NOMO-1 (cell line): ENCODE results near the gene RADIL.
A peak's percentile ranks its signal among the peaks of the same experiment; 100 is the strongest.

Source experiments
- DNase-seq, 2 experiments: peaks; one replicate each; lab custom pipeline; 2025; ENCODE audit not compliant: unreplicated experiment in 2 of 2; lab: John Stamatoyannopoulos, UW

Gene RADIL

DNA sequence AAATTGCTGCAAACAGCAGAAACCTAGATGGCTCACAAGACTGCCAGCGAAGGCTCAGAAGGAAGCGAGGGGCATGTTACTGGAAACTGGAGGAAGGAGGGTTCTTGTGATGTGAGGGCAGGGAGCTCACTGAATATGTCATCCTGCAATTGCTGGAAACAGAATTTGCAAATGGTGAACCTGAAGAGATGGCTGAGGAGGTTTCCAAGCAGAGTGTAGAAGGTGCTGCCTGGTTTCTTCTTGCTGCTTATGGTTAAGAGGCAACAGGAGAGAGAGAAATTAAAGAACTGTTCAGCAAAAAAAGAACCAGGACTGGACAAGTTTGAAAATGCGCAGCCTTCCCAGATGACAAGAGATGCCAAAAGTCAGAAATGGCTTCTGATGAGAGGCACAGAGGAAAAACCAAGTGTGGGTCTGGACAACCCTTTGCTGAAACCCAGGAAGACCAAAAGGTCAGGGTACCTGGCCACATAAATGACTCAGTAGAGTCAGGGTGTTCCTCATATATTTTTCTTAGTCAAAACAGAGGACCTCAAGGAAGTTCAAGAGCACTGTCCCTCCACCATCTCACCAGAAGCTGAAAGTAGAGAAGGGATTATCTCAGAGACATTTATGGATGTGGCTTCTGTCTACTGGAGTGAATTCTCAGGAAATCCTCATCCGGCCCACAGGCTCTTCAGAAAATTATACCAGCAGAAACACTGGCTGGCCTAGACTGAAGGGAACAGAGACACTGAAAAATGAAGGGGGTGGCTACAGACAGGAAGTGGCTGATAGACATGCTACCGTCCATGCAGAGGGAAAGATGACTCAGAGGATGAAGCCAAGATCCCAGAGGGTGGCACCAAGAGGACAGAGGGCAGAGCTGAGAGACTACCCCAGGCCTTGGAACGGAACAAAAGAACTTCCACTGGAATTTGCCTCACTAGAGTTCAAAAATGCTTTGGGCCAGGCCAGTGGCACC, 31.8 kb downstream of the RADIL start:
- no peak for DNase-seq

DNA sequence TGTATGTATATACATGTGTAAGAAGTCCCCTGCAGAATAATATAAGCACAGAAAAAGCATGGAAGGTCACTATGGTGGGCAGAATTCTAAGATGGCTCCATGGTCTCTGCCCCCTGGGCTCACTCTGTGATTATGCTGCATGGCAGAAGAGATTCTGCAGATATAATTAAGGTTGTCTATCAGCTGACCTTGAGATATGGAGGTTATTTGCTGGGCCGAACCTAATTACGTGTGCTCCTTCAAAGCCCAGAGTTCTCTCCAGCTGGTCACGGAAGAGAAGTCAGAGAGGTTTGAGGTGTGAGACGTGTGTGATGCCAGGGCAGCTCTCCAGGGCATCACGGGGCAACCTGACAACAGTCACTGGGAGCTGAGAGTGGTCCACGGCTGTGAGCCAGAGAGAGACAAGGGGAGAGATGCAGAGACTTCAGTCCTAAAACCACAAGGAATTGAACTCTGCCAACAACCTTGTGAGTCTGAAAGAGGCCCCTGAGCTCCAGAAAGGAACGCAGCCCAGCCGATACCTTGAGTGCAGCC, 33.2 kb downstream of the RADIL start:
- DNase-seq = no peak

DNA sequence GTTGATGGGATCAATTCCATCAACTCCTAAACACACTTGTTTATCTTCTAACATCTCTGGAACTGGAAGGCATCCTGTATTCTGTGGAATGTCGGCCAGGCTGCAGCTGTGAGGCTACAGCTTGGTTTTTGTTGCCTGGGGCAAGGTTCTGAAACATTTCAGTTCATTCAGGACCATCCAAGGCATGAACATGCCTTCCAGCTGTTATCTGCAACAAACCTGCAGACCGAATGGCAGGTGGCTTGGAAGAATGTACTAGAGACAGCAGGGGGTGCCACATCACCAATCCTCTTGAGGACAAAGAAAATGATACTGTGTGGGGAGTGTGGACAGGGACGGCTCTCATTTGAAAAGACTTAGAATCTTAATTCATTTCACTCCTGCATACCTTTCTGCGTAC, 34.1 kb downstream of the RADIL start:
- no peak for DNase-seq

DNA sequence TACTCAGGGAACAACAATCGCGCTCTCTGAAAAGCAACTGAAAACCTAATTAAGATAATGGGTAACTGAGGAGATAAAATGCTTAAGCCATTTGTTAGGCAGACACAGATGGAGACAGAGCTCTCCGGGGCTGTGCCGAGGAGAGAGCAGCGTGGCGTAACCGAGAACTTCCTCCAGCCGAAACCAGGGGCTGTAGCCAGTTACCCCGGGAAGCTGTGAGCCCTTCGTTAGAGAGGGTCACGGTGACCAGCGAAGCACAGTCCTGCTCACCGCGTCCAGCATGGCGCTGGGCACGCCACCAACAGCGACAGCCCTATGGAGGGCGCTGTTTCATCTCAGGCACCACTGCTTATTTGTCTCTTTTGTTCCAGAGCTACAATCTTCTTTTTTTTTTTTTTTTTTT, 37.8 kb downstream of the RADIL start:
- DNase-seq = peak in 1 of 2 experiments; percentile 32

DNA sequence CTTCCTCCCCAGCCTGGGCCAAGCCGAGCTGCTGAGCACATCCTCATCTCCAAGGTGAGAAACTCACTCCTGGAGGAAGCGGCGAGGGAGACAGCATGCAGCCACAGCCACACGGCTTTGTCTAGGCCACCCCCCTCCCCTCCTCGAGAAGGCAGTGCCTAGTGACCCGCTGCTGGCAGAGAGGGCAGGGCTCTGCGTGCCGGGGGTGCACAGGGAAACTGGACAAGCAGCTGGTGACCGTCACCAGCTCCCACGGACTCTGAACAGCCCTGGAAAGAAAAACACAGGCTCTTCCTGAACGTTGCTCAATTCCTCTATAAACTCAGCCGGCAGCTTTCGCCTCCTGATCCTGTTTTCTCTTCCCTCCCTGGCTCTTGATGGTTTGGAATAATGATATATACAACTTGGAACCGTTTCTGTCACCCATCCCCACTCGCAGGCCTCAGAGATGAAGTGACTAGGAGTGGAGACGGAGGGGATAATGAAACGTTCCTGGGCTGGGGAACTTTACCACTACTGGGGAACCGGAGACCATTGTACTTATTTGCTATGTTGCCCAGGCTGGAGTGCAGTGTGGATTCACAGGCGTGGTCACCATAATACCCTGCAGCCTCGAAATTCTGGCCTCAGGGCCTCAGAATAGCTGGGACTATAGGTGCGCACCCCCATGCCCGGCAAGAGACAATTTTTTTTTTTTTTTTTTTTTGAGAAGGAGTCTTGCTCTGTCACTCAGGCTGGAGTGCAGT, 41.0 kb downstream of the RADIL start:
- no peak for DNase-seq

DNA sequence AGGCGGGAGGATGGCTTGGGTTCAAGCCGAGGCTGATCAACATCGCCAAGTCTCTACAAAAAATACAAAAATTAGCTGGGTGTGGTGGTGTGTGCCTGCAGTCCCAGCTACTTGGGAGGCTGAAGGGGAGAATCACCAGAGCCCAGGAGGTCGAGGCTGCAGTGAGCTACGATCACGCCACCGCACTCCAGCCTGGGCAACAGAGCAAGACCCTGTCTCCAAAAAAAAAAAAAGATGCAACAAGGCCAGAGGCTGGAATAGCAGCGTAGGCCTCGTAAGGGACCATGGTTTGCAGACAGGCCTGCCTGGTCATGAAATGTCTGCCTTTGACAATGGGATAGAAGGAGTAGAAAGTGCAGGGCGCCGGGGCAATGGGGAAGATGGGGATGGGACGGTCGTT, 41.7 kb downstream of the RADIL start:
- DNase-seq = no peak

DNA sequence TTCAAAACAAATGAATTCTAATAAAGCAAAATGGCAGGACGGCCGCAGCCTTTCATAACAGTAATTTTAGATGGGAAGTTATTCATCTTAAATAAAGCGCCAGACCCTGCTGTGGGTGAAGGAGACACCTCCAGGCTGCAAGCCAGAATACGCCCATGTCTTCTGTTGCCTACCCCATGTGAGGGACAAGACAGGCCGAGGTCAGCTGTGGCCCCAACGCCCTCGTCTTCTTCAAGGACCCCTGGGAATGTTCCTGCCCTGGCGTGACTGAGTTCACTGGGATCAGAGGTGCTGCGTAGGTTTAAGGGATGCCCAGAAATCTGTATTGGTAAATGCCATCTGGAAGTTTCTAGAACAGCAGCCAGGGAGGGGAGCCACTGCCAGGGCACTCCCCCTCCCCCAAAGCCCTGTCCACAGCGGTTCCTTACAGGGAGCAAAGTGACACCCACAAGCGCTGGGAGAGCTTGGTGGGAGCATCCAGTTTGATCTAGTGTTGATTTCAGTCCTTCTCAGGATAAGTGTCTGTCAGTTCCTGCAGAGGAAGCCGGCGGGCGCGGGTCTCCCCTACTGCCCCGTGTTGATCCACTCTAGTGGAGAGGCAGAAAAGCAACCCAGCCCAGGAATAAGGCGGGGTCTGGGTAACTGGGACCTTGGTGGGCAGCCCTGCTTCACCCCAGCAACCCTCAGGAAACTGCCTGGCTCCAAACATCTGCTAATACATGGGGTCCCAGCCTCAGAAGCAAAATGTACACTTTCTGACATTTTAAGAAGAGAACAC, 42.3 kb downstream of the RADIL start:
- DNase-seq = no peak

DNA sequence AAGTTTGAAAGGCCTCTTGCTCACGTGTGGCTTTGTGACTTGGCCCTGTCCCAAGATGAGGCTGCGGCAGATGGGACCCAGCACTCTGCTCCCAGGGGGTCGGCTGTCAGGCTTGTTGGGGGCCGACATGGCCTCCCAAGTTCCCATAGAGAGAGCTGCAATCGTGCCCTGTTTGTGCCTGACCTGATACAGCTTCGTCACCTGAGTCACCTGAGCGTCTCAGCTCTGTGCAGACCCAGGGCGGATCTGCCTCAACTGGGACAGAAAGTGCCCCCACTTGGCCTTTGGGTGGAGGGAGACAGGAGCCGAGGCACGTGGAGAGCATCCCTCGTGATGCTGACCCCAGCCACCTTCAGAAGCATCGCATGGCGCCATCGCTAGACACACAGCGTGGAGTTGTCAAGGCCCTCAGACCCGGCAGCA, 43.4 kb downstream of the RADIL start:
- no peak for DNase-seq

DNA sequence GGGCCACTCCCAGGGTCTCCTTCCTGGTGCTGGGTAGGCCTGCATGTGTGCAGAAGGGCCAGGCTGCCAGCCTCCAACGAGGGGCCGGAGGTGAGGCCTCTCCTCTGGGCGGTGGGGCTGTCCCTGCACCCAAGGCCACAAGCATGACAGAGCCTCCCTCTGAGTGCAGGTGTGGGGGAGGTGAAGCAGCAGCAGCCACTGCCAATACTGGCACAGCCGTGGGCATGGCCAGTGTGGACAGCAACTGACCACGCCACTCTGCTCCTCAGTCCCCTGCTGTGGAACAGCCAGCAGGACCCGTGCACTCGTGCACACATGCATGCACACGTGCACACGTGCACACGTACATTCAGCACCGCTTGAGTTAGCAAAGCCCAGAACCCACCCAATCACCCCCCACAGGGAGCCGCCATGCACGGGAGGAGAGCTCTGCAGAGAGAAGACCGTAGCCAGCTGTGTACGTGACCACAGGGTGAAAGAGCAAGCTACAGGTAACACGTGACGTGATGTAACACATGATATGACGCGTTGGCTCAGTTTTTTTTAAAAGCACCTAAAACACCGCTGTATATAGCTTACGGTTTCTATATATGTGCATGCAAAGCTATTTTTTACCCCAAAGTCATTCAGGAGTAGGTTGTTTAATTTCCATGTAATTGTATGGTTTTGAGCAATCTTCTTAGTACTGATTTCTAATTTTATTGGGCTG, 44.7 kb downstream of the RADIL start:
- DNase-seq = no peak

DNA sequence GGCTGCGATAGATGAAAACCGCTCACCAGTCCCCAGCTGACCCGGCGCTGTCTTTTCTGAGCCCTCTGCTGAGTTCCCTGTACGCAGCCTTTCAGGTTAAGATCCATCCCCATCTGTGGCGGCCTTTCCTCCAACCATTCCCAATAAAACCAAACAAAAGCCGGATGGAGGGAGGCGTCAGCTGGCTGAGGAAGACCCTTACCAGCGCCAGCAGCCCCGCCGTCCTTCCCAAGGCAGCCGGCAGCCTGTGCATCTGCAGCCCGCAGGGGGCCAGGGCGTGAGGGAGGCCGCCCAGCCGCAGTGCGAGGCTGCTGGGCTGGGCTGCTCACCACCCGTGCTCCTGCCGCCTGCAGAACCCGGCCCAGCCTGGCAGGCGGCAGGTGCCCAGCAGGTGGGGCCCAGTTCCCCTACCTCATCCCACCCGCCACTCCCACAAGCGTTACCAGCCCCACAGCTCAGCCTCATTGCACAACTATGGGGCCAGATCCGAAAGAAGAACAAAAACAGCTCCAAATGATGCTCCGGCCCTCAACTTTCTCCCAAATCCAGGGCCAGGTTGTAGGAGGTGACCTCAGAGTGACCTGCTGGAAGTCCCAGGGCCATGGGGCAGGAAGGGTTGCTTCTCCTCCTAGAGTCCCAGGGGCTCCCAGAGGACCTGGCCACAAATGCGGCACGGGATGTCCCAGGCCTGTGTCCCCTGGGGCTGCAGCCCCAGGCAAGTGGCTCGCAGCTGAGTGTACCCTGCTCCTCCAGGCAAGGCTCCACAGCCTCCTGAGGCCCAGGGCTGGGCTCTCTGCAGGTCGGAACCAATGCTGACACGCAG, 45.5 kb downstream of the RADIL start:
- no peak for DNase-seq

DNA sequence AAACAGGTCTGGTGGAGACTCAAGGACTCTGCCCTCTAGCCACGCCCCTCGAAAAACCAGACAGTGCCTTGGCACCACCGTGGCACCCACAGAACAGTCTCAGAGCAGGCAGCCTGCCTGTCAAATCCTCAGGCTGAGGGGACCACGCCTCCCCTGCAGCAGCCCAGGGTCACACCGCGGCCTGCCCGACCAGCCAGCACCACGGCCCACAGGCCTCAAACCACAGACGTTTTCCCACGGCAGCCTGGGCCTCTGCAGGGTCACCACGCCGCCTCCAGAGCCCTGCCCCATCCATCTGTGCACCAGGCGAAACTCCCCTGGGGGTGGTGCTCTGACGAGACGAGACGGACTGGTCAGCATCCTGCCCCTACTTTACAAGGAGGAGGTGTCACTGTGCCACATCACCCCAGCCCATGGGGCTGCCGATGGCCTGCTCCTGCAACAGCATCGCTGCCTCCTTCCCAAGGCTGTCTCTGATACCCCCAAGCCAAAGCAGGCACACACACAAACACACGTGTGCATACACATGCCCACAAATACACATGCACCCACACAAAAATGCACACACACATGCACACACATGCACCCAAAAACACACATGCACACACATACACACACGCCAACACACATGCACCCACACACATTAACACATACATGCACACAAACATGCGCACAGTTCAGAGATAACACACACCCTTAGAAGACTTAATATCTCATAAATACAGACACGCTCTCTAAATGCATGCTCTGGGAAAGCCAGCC, 46.3 kb downstream of the RADIL start:
- no peak for DNase-seq

DNA sequence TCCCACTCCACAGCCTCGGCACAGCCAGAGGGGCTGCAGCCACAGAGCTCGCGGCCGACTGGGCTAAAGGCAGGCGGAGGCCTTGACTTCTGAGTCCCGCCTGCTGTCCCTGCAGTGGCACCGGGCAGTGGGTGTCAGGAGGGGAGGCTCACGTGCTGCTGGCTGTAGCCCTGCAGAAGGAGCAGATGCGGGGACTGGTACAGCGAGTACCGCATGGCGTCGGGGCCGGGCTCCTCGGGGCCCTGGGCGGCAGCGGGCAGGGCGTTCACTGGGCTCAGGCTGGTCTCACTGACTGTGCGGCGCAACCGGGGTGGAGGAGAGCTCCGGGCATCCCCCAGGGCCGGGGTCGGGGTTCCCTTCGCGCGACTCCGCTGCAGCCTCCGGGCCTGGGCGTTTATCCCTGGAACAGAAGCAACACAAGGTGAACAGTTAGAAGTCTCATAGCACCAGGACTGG, 47.3 kb downstream of the RADIL start:
- DNase-seq = no peak

DNA sequence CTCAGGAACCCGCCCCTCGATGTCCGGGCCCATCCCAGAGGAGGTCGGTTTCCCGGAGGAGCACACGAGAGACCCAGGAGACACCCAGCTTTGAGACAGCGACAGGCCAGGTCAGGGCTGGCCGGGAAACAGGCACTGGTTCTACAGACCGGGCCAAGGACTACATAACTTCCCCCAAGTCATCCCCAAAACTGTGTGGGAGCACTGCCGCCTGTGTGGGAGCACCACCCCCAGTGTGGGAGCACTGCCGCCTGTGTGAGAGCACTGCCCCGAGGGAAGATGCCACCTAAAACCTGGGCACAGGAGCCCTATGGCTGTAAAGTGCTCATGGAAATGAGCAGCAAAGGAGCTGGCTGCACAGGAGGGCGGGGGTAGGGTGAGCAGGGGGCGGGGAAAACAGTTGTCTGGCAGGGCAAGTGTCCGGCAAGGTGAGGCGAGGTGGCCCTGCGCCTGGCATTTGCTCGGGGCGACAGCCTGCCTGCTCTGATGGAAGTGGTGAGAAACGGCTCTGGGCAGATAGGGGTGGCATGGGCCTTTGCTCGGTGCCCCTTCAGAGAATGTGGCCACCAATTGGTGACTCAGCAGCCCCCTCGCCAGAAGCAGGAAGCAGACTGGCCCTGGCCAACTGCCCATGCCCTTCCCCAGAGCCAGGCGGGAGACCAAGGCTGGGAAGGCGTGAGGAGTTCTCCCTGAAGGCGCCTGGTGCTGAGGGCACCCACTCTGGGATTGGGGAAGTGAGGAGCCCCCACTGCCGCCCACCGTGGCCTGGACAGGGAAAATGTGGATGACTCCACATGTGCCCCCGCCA, 47.9 kb downstream of the RADIL start:
- DNase-seq = no peak

DNA sequence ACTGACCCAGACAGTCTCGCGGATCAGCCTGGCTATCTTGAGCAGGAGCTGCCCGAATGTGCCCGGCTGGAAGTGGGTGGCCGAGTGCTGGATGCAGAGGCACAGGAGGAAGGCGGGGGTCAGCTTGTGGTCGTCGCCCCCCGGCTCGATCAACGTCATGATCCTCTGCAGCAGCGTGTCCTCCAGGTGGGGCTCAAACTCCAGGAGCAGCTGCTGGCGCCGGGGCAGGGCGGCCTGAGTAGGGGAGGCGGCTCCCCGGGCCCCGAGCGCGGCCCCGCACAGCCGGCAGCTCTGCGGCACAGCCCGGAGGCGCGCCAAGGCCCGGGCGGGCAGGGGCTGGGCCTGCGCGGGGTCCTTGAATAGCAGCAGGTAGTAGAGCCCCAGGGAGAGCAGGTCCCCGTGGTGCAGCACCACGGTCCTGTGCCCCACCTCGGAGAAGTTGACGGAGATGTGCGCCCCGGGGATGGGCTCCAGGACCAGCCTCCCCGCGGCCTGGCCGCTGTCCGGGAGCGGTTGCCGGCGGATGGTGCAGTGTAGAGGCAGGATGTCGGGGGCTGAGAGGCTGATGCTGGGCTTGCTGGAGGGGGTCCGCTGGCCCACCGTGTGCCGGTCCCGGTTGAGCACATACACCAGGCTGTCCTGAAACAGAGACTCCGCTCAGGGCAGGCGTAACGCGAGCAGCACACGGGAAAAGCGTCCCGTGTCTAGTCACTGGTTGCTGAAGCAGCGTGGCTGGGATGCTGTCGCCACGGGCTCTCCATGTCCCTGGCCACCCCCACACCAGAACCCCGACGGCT, 48.7 kb downstream of the RADIL start:
- no peak for DNase-seq

DNA sequence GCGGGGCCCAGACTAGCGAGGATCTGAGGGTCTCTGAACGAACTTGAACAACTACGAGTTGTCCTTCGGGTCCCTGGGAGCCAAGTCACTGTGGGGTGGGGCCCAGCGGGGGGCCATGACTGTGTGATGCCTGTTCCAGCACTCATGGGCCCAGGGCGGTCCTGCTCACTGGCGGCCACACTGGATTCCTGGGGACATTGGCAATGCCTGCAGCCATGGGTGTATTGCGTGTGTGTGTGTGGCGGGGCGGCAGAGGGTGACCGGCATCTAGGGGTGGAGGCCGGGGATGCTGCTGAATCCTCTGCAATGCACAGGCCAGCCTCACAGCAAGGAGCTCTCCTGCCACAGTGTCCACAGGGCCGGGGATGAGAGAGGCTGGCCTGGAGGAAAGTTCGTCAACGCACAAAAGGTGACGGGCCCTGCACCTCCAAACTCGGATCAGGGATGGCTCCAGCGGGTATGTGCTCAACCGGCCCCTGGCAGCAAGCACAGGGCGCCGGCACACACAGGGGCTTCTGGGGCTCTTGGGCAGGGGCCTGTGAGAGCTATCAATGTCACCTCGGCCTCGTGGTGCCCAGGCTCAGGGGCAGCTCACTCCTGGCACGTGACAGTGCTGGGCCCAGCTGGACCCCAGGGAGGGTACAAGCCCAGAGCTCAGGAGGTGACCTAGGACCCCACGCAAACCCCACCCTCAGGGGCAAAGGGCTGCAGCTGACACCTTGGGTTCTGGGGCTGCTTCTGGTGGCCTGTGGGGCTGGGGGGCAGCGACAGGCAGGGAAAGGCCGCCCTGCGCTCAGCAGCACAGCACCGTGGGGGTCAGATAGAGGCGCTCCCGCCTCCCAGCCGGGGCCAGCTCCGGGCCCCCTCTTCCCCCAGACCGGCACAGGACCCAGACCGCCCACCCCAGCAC, 49.6 kb downstream of the RADIL start:
- DNase-seq = no peak

DNA sequence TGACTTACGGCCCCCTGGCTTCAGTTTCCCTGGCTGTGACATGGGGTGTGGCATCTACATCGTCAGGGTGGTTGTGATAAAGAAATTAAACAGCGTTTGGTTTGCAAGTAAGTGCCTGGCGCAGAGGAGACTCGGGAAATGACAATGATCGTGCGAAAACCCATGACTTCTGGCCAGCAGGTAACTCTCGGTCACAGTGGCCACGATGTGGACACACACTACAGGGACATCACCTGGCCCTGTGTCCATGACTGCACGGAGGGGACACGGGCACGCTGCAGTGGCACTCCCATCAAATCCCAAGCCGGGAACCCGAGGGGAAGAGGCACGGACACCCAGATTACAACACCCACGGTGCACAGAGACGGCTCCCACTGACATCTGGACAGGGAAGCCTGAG, 50.3 kb downstream of the RADIL start:
- no peak for DNase-seq
